GM12865 (cell line): ENCODE measurements around the gene ACOX1.

Source experiments
- DNase-seq: peaks from one replicate; pipeline ENCODE4 v3.0.0; 2010; ENCODE audit warnings: low read depth
- H3K4me3 ChIP-seq: 2 replicates; pipeline ENCODE4 v1.5.1; 2011; ENCODE audit warnings: mild to moderate bottlenecking, low read depth, low read length, control low read depth
- TF ChIP-seq, protein P1 (sequence below): IDR thresholded peaks from 2 replicates; pipeline ENCODE4 v1.5.1; 2011; ENCODE audit warnings: low read length, control low read depth, low read depth, inconsistent platforms; ENCODE audit not compliant: insufficient read depth; ENCODE audit errors: missing control alignments

The ACOX1 gene

DNA sequence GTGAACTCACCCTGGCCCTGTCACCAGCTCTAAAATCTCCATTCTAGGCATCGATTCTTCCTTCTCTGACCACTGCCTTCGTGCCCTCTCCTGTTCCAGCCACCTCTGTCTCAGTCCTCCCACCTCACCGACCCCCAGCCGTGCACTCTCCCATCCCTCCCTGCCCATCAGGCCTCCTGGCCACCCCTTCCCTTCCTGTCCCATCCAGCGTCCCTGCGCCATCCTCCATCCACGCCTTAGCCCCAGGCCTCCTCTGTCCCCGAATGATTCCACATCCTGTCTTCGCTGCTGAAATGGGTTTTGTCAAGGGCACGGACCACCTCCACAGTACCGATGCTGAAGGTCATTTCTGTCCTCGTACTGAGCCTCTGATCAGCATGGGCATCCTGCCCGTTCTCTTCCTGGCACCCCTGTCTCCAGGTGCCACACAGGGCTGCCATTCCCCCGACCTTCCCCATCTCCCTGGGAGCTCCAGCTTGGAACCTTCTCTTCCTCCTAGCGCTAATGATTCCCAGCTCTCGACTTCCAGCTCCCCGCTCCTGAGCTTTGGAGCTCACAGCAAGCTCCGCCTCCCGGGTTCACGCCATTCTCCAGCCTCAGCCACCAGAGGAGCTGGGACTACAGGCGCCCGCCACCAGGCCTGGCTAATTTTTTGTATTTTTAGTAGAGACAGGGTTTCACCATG is 84.8 kb downstream of the ACOX1 start:
- TF ChIP-seq, protein P1, sequence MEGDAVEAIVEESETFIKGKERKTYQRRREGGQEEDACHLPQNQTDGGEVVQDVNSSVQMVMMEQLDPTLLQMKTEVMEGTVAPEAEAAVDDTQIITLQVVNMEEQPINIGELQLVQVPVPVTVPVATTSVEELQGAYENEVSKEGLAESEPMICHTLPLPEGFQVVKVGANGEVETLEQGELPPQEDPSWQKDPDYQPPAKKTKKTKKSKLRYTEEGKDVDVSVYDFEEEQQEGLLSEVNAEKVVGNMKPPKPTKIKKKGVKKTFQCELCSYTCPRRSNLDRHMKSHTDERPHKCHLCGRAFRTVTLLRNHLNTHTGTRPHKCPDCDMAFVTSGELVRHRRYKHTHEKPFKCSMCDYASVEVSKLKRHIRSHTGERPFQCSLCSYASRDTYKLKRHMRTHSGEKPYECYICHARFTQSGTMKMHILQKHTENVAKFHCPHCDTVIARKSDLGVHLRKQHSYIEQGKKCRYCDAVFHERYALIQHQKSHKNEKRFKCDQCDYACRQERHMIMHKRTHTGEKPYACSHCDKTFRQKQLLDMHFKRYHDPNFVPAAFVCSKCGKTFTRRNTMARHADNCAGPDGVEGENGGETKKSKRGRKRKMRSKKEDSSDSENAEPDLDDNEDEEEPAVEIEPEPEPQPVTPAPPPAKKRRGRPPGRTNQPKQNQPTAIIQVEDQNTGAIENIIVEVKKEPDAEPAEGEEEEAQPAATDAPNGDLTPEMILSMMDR: no peak
- no peak for DNase-seq
- no peak overlapping the region for H3K4me3 ChIP-seq

DNA sequence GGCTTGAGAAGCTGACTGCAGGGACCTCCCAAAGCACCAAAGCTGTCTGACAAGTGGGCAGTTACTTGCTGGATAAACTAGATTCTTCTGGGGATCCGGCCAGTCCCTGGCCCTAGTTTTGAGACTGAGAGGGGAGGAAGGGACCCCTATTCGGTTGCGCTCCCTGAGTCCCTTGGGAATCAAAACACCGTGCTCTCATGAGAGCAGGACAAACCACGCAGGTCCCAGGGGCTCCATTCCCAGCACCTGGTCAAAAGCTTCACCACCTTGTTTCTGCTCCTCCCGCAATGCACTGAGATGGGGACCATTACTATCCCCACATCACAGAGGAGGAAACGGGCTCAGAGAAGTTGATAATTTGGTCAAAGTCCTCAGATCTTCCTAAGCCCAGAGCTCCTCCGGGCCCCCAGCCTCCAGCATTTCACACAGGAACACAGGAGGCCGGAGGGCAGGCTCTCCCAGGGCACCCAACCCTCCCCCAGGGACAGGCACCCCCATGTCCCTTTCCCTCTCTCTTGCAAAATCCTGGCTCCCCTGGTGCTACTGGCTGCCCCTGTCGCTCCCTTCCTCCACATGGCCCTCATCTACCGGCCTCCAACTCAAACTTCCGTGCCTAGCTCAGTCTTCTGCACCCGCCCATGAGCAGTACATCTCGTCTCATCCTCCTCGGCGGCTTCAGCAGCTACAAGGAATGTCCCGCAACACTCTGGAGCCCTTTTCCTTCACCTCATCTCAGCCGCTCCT is 85.5 kb downstream of the ACOX1 start:
- H3K4me3 ChIP-seq: no peak overlapping the region
- TF ChIP-seq, protein P1: no peak
- no peak for DNase-seq

DNA sequence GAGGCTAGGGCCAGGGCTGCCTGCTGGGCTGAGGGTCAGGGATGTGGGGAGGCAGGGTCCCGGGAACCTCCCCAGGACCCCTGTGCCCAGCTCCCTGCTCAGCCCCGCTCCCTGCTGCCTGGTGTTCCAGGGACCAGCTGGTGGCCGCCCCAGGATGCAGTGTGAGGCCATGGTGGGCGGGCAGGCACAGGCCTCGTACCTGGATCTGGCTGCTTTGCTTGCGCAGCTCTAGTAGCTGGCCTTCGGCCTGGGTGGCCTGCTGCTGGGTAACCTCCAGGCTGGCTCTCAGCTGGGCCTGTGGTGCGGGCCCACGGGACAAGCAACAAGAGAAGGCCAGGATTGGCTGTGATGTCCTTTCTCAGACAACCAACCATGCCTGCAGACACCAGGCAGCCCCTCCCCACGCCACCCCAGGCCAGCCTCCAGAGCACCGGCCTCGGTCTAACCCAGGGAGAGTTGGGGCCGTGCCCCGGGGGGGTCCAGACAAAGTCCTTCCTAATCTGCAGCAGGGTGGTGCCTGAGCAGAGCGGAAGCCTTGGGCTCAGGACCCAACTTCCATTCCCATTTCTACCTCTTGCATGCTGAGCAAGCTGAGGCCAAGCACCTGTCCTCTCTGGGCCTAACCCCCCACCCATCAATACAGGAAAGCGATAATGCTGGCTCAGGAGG is 86.3 kb downstream of the ACOX1 start:
- TF ChIP-seq, protein P1: no peak
- H3K4me3 ChIP-seq: no peak overlapping the region
- DNase-seq: no peak

DNA sequence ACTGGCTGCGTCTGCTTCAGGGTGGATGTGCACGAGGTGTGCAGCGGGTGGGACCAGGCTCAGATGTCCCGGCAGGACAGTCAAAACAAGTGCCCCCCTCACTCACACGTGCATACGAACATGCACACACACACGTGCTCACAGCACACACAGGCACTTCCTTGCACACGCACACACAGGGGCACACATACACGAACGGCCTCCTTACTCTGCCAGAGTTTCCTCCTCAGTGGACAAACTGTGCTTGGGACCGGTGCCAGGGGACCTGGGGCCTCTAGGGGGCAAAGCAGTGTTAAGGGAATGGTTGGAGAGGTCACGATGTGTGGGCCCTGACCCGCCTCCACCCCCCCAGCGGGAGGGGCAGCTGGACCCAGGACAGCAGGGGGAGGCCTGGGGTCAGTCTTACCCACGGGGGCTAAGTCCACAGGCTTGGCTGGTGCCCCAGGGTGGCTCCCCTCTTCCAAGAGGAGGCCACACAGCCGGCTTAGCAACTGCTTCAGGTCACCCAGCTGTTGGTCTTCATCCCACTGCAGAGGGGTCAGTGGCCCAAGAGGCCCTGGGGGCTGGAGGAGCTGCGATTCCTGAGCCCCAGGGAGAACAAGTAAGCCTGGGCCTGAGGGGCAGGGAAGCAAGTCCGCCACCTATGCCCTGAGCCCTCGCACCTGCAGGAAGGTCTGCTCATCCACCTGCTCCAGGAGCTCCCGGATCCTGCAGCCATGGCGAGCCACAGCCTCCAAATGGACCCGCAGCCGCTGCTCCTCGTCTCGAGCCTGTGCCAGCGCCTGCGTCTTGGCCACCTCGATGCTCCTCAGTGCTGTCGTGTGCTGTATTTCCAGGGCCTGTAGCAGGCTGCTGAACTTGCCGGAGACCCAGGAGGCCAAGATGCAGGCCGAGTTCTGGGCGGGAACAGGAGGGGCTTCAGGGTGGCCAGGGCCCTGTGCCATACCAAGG is 87.1 kb downstream of the ACOX1 start:
- H3K4me3 ChIP-seq: no peak overlapping the region
- no peak for DNase-seq
- TF ChIP-seq, protein P1: no peak
